DOHH2 (cell line): ENCODE measurements around the gene CCR9.

Experiments used
- CTCF ChIP-seq: fragments of 200-600 bp; sonication (generic); IDR thresholded peaks from one replicate; pipeline ENCODE4 v1.5.1; 2014; ENCODE audit warnings: antibody characterized with exemption, mild to moderate bottlenecking, low read depth, low read length; ENCODE audit not compliant: poor library complexity, severe bottlenecking
- EZH2phosphoT487 ChIP-seq: fragments of 200-600 bp; sonication (generic); IDR thresholded peaks from 2 replicates; pipeline ENCODE4 v1.6.1; 2017; ENCODE audit warnings: borderline replicate concordance, mild to moderate bottlenecking, antibody characterized with exemption, low read length, moderate library complexity, mixed read lengths

- TF ChIP-seq CTCF (no peak), EZH2phosphoT487 (no peak)
These were observed 58.7 kb downstream of the CCR9 start for GRCh38 chr3:45944830-45945620.
